Hepatocyte (in vitro differentiated cells): Measurements from ENCODE around the gene RPL13A. TPM values are rescaled to one million over a fixed set of nuclear protein-coding genes. Genes with fewer than 3 reads are reported as not detected.
A peak's percentile ranks its signal among the peaks of the same experiment; 100 is the strongest.

Experiments
- DNase-seq: peaks from one replicate; pipeline ENCODE4 v3.0.0-alpha.2; 2016; ENCODE audit warnings: low spot score
- H2AFZ ChIP-seq: fragments of 200-600 bp; sonication (generic); 2 replicates; pipeline ENCODE4 v1.6.0; 2016; ENCODE audit warnings: antibody characterized with exemption, mild to moderate bottlenecking
- H3K27ac ChIP-seq: fragments of 200-600 bp; sonication (generic); 2 replicates; pipeline ENCODE4 v1.5.1; 2016; ENCODE audit warnings: mild to moderate bottlenecking
- H3K27me3 ChIP-seq: fragments of 200-600 bp; sonication (generic); 2 replicates; pipeline ENCODE4 v1.6.1; 2016
- H3K36me3 ChIP-seq: fragments of 200-600 bp; sonication (generic); replicated peaks from 2 replicates; pipeline ENCODE4 v1.5.1; 2016; ENCODE audit warnings: low read depth; ENCODE audit not compliant: insufficient read depth
- H3K4me1 ChIP-seq: fragments of 200-600 bp; sonication (generic); 2 replicates; pipeline ENCODE4 v1.5.1; 2016; ENCODE audit warnings: mild to moderate bottlenecking, moderate library complexity; ENCODE audit not compliant: insufficient read depth
- H3K4me2 ChIP-seq: fragments of 200-600 bp; sonication (generic); 2 replicates; pipeline ENCODE4 v1.6.0; 2016
- H3K4me3 ChIP-seq: fragments of 200-600 bp; sonication (generic); 2 replicates; pipeline ENCODE4 v1.5.1; 2016; ENCODE audit warnings: mild to moderate bottlenecking
- H3K79me2 ChIP-seq: fragments of 200-600 bp; sonication (generic); 2 replicates; pipeline ENCODE4 v1.6.0; 2017; ENCODE audit warnings: mild to moderate bottlenecking
- H3K9me2 ChIP-seq: fragments of 200-600 bp; sonication (generic); replicated peaks from 2 replicates; pipeline ENCODE4 v1.6.0; 2017; ENCODE audit warnings: mild to moderate bottlenecking; ENCODE audit not compliant: insufficient read depth
- H3K9me3 ChIP-seq: fragments of 200-600 bp; sonication (generic); 2 replicates; pipeline ENCODE4 v1.5.1; 2016; ENCODE audit warnings: low read depth, mild to moderate bottlenecking
- H4K20me1 ChIP-seq: fragments of 200-600 bp; sonication (generic); 2 replicates; pipeline ENCODE4 v1.6.0; 2016; ENCODE audit warnings: mild to moderate bottlenecking; ENCODE audit not compliant: insufficient read depth, poor library complexity, severe bottlenecking
- CTCF ChIP-seq: fragments of 200-600 bp; sonication (generic); IDR thresholded peaks from 2 replicates; pipeline ENCODE4 v1.5.1; 2016; ENCODE audit warnings: antibody characterized with exemption, mild to moderate bottlenecking; ENCODE audit not compliant: poor library complexity
- EZH2 ChIP-seq: fragments of 200-600 bp; sonication (generic); IDR thresholded peaks from 2 replicates; pipeline ENCODE4 v1.6.1; 2016; ENCODE audit warnings: antibody characterized with exemption, mild to moderate bottlenecking, borderline replicate concordance
- EZH2phosphoT487 ChIP-seq: fragments of 200-600 bp; sonication (generic); IDR thresholded peaks from one replicate; pipeline ENCODE4 v1.6.1; 2018; ENCODE audit warnings: antibody characterized with exemption, mild to moderate bottlenecking, low read depth, moderate library complexity; ENCODE audit not compliant: unreplicated experiment, severe bottlenecking
- WGBS: methylation state at CpG from one replicate; pipeline ENCODE4 v1.1.6; 2016; ENCODE audit warnings: low lambda C conversion rate; ENCODE audit errors: missing lambda C conversion rate; 5-methylcytosine and 5-hydroxymethylcytosine counted together
- polyA plus RNA-seq: library from polyadenylated mRNA; unstranded; fragments of >200 nt; fragmentation: Nextera tagmentation; extraction: Ambion mirVana; gene quantifications from 2 replicates; pipeline ENCODE4 v1.2.1, GENCODE V29; 2016
- total RNA-seq: library from RNA; depleted of rRNA; stranded (reverse); fragments of >200 nt; gene quantifications from 2 replicates; pipeline ENCODE4 v1.2.3, GENCODE V29; 2014

RPL13A gene
- total RNA-seq (1,997 and 2,349 TPM in 2 replicates), polyA plus RNA-seq (904 and 953 TPM in 2 replicates)

- peak within 1 kb of the TSS; percentile 98 for H3K4me2 ChIP-seq
- no peaks in the 10 kb centered on the region for H3K9me3 ChIP-seq
- H3K9me2 ChIP-seq: no peaks in the 10 kb centered on the region
- TF ChIP-seq CTCF (no peak), EZH2 (no peak), EZH2phosphoT487 (no peak)
- no peaks in the 10 kb centered on the region for H3K27me3 ChIP-seq
- peaks cover 33% of the 10 kb centered on the region for H4K20me1 ChIP-seq
- H3K79me2 ChIP-seq: peaks cover 37% of the 10 kb centered on the region
- H3K4me3 ChIP-seq: peak within 1 kb of the TSS; percentile 58
- H3K4me1 ChIP-seq: peaks cover 20% of the 10 kb centered on the region
- WGBS: under 1% methylated on average over 57 of the region's 57 CpGs
- peak within 1 kb of the TSS; percentile 64 for H2AFZ ChIP-seq
- peaks cover 5% of the 10 kb centered on the region for H3K36me3 ChIP-seq
- peak within 1 kb of the TSS; percentile 82 for H3K27ac ChIP-seq
- peak; percentile 100 for DNase-seq
These were observed at the start of gene RPL13A for GRCh38 chr19:49487277-49488045. Gene RPL13A, plus strand, starts transcription at chr19:49487608. Its CDS starts 22 bp downstream, at chr19:49487630.

- Histone ChIP-seq H3K4me1 (peaks cover 3% of the 10 kb centered on the region), H2AFZ (no peak overlapping the region), H3K27ac (no peak overlapping the region), H3K36me3 (no peaks in the 10 kb centered on the region), H3K79me2 (no peaks in the 10 kb centered on the region), H3K4me2 (no peak overlapping the region), H3K27me3 (peaks cover 90% of the 10 kb centered on the region), H3K9me3 (no peaks in the 10 kb centered on the region), H3K9me2 (no peaks in the 10 kb centered on the region), H3K4me3 (no peak overlapping the region), H4K20me1 (no peaks in the 10 kb centered on the region)
- WGBS: 31% methylated on average over 5 of the region's 6 CpGs
- TF ChIP-seq CTCF: no peak
- TF ChIP-seq EZH2: no peak
- DNase-seq: no peak
These were observed 49.1 kb upstream of the RPL13A start for GRCh38 chr19:49438261-49438660.

GRCh38 chr19:49439836-49440235 lies 47.6 kb upstream of the RPL13A start:
- Histone ChIP-seq H3K4me2 (no peak overlapping the region), H3K79me2 (no peaks in the 10 kb centered on the region), H3K36me3 (no peaks in the 10 kb centered on the region), H3K9me3 (no peaks in the 10 kb centered on the region), H3K4me1 (peaks cover 3% of the 10 kb centered on the region), H2AFZ (no peak overlapping the region), H3K9me2 (no peaks in the 10 kb centered on the region), H3K27me3 (peaks cover 74% of the 10 kb centered on the region), H3K4me3 (no peak overlapping the region), H3K27ac (no peak overlapping the region), H4K20me1 (no peaks in the 10 kb centered on the region)
- no peak for TF ChIP-seq EZH2
- TF ChIP-seq CTCF: no peak
- WGBS: 44% methylated on average over 6 of the region's 6 CpGs
- DNase-seq: no peak
